HPDE6-E6E7 (cell line): ENCODE measurements around the gene SLC25A3.
"Not testable (repeated sequence)": the region's sequence is repeated elsewhere in the genome, so short reads cannot be mapped to it uniquely, and the experiment has no call there.

Source experiments
- DNase-seq: peaks from one replicate; pipeline ENCODE4 v3.0.0; 2011; ENCODE audit warnings: missing footprints; ENCODE audit errors: extremely low spot score

The SLC25A3 gene

GRCh38 chr12:98595243-98595988 is 1.9 kb downstream of the SLC25A3 start:
- no peak for DNase-seq

GRCh38 chr12:98597313-98597712 is 3.8 kb downstream of the SLC25A3 start:
- not testable (repeated sequence) for DNase-seq

GRCh38 chr12:98601924-98602323 is 8.4 kb downstream of the SLC25A3 start:
- DNase-seq, result no peak

GRCh38 chr12:98606359-98606988 is 13.0 kb downstream of the SLC25A3 start:
- DNase-seq, result no peak

- no peak for DNase-seq
These were observed 17.1 kb downstream of the SLC25A3 start for GRCh38 chr12:98610596-98610995.

GRCh38 chr12:98612696-98613334 is 19.3 kb downstream of the SLC25A3 start:
- no peak for DNase-seq

- DNase-seq, result no peak
These were observed 25.5 kb downstream of the SLC25A3 start for GRCh38 chr12:98618952-98619351.

GRCh38 chr12:98635657-98636323 is 42.3 kb downstream of the SLC25A3 start:
- DNase-seq, result peak; percentile 70

GRCh38 chr12:98637068-98637467 is 43.6 kb downstream of the SLC25A3 start:
- no peak for DNase-seq

GRCh38 chr12:98638009-98638408 is 44.5 kb downstream of the SLC25A3 start:
- no peak for DNase-seq

- DNase-seq, result no peak
These were observed 46.0 kb downstream of the SLC25A3 start for GRCh38 chr12:98639491-98639890.

GRCh38 chr12:98642801-98643200 is 49.3 kb downstream of the SLC25A3 start:
- not testable (repeated sequence) for DNase-seq

GRCh38 chr12:98644433-98644711 is 50.9 kb downstream of the SLC25A3 start:
- peak; percentile 48 for DNase-seq

GRCh38 chr12:98644712-98645571 is 51.5 kb downstream of the SLC25A3 start, which contains the start of the genes APAF1 and IKBIP:
Gene APAF1 (plus strand): TSS chr12:98645290. CDS start chr12:98648360, 3,070 bp downstream.
Gene IKBIP (minus strand): TSS chr12:98644788. CDS start chr12:98644701, 87 bp downstream.
- peak; percentile 91 for DNase-seq

- no peak for DNase-seq
These were observed 52.1 kb downstream of the SLC25A3 start for GRCh38 chr12:98645572-98646067.

GRCh38 chr12:98646294-98647090 is 53.0 kb downstream of the SLC25A3 start:
- no peak for DNase-seq

- no peak for DNase-seq
These were observed 57.8 kb downstream of the SLC25A3 start for GRCh38 chr12:98651328-98651727.

GRCh38 chr12:98653866-98654493 is 60.5 kb downstream of the SLC25A3 start:
- no peak for DNase-seq
